ENCODE measurements around the gene TMEM208. TPM values are rescaled to one million over a fixed set of nuclear protein-coding genes. Genes with fewer than 3 reads are reported as not detected.

TMEM208 gene
- total and polyA plus RNA-seq, 2 of the 8 experiments (the other 6 are each of a cell fraction or from before 2014, with no cell fraction given) = 37.7 to 100.0 TPM

- no peak overlapping the region for H3K27ac ChIP-seq (ENCODE audit: low read depth, low read length)
- no peaks in the 10 kb centered on the region for H3K9me3 ChIP-seq (ENCODE audit: insufficient read depth in 2 of 2, low read depth in 1 of 2, low read length in 1 of 2)
- no peak overlapping the region for H3K18ac ChIP-seq (ENCODE audit: extremely low read depth, low read length)
- no peak overlapping the region for H2BK15ac ChIP-seq (ENCODE audit: low read length)
- no peak overlapping the region for H4K8ac ChIP-seq (ENCODE audit: extremely low read depth, insufficient read depth, low read length)
- no peaks in the 10 kb centered on the region for H3K36me3 ChIP-seq (ENCODE audit: control insufficient read depth in 2 of 4, insufficient read depth in 4 of 4, low read length in 3 of 4)
- no peak overlapping the region for H2BK12ac ChIP-seq (ENCODE audit: low read depth, low read length)
- no peaks in the 10 kb centered on the region; a peak in 1 of 7 replicates for H3K27me3 ChIP-seq (replicated peaks in 1 of 4; ENCODE audit: control insufficient read depth in 3 of 4, extremely low read depth in 1 of 4, insufficient read depth in 3 of 4, low read length in 3 of 4)
- no peak overlapping the region for H2AK5ac ChIP-seq (ENCODE audit: low read depth, low read length)
- H4K91ac ChIP-seq (replicated peaks; ENCODE audit: insufficient read length, low read length) = no peak overlapping the region
- H3K9ac ChIP-seq (replicated peaks in 1 of 4; ENCODE audit: extremely low read depth in 1 of 4, low read depth in 3 of 4, low read length in 3 of 4) = no peak overlapping the region
- ChIA-PET POLR2A (ENCODE audit: partially characterized antibody) (interaction anchor here (0.5 to 2.8 kb wide), 6 partner anchors 10 to 66 kb away, joined by 3 to 12 read pairs (median 4); partner anchors contain the start of gene SLC9A5), CTCF (ENCODE audit: partially characterized antibody) (interaction anchor here (0.7 to 14.4 kb wide), 15 partner anchors 10 to 298 kb away, joined by 3 to 217 read pairs (median 3); partner anchors contain the start of genes FHOD1, KCTD19, LRRC36 and PLEKHG4)
- no peak overlapping the region for H4K5ac ChIP-seq (ENCODE audit: insufficient read length, low read depth, low read length)
- FAIRE-seq (no peak), DNase-seq (ENCODE audit: low read depth in 1 of 2, low spot score in 2 of 2) (peak in 1 of 2 experiments; percentile 58)
- no peaks in the 10 kb centered on the region for H3K79me1 ChIP-seq (ENCODE audit: low read depth, low read length)
- H2BK5ac ChIP-seq (ENCODE audit: low read depth, low read length) = no peak overlapping the region
- no peak overlapping the region for H3K4me3 ChIP-seq (ENCODE audit: extremely low read depth in 1 of 4, insufficient read depth in 2 of 4, low read depth in 3 of 4, low read length in 4 of 4)
- H2AFZ ChIP-seq (ENCODE audit: low read length) = no peak overlapping the region
- WGBS, 2 experiments (ENCODE audit: extremely low coverage in 1 of 2, insufficient coverage in 1 of 2, insufficient read length in 1 of 2, insufficient replicate concordance in 2 of 2, low coverage in 1 of 2, low lambda C conversion rate in 2 of 2, missing lambda C conversion rate in 1 of 2) = 91% methylated on average over 9 of the region's 9 CpGs; no CpG with 5 or more reads in 1 of the 2 experiments
- H3K4me1 ChIP-seq (replicated peaks in 1 of 4; ENCODE audit: control insufficient read depth in 3 of 4, insufficient read depth in 4 of 4, low read length in 3 of 4) = no peaks in the 10 kb centered on the region; a peak in 1 of 7 replicates
- peaks cover 2% of the 10 kb centered on the region in 2 experiments for H4K20me1 ChIP-seq (replicated peaks in 1 of 2; ENCODE audit: control insufficient read depth in 1 of 2, insufficient read depth in 2 of 2, low read length in 2 of 2)
- no peak overlapping the region for H3K23ac ChIP-seq (ENCODE audit: insufficient read length)
- no peak overlapping the region for H2BK20ac ChIP-seq (ENCODE audit: low read length)
- no peaks in the 10 kb centered on the region for H3K79me2 ChIP-seq (ENCODE audit: control insufficient read depth in 1 of 2, insufficient read depth in 2 of 2, low read length in 2 of 2)
- H3K14ac ChIP-seq (ENCODE audit: insufficient read length) = no peak overlapping the region
- no peak overlapping the region for H2BK120ac ChIP-seq (replicated peaks; ENCODE audit: low read depth, low read length)
- H3K56ac ChIP-seq (replicated peaks; ENCODE audit: insufficient read length, low read depth, low read length) = no peak overlapping the region
- H3K4me2 ChIP-seq (ENCODE audit: insufficient read depth in 1 of 2, low read depth in 2 of 2, low read length in 2 of 2) = no peak overlapping the region
- TF ChIP-seq TCF12 (IDR thresholded peaks at IDR 0.05; ENCODE audit: low read depth, low read length) (no peak), TBP (IDR thresholded peaks at IDR 0.05; ENCODE audit: low read depth, low read length) (no peak), JUN (IDR thresholded peaks at IDR 0.05; ENCODE audit: low read depth, low read length) (no peak), RAD21 (IDR thresholded peaks at IDR 0.05 in 1 of 2, conservative IDR thresholded peaks at IDR 0.05 in 1 of 2; ENCODE audit: low read depth in 2 of 2, low read length in 2 of 2) (peak in 1 of 2 experiments; percentile 39; a peak in 2 of 4 replicates), JUND (IDR thresholded peaks at IDR 0.05; ENCODE audit: low read length) (no peak), RNF2 (IDR thresholded peaks at IDR 0.05; ENCODE audit: borderline replicate concordance, low read depth, low read length, missing control alignments, poor library complexity, severe bottlenecking) (no peak), CTCF (IDR thresholded peaks at IDR 0.05; ENCODE audit: control extremely low read depth in 1 of 3, insufficient read depth in 1 of 3, low read depth in 1 of 3, low read length in 3 of 3) (peak; percentile 40 to 52 (median 49)), KDM4A (IDR thresholded peaks at IDR 0.05; ENCODE audit: low read depth, low read length, severe bottlenecking) (no peak), EZH2 (IDR thresholded peaks at IDR 0.05; ENCODE audit: low read depth, low read length, severe bottlenecking) (no peak), CHD1 (IDR thresholded peaks at IDR 0.05; ENCODE audit: low read depth, low read length) (no peak)
- no peak overlapping the region for H3K4ac ChIP-seq (replicated peaks; ENCODE audit: insufficient read length, low read depth, low read length)
- no peaks in the 10 kb centered on the region for H3K23me2 ChIP-seq (ENCODE audit: low read depth, low read length)
Measured at GRCh38 chr16:67264277-67264676, 37.3 kb downstream of the TMEM208 start.
